ENCODE measurements around the gene PDX1.

The PDX1 gene

DNA sequence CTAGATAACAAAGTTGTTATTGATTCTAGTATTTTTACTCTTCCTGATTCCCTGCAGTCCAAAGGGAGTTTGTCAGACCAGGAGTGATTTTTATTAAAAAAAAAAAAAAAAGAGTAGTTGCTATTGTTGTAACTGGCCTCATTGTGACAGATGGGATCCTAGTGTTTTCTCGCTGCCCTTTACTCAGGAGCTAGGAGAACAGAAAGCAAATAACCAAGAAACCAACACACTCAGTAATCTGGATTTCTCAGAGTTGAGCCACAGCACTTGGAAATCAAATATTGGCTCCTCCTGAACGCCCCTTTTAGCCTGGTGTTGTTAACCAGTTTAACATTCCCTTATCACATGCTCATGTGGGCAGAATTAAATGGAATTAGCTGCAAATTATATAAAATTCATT lies 8.3 kb upstream of the PDX1 start:
- Histone ChIP-seq H3K4me3 (IDR thresholded peaks at IDR 0.05; ENCODE audit: insufficient read depth, low read depth, low read length) (no peak overlapping the region), H3K27me3 (ENCODE audit: insufficient read depth, low read depth) (no peaks in the 10 kb centered on the region)
- TF ChIP-seq, protein P1, sequence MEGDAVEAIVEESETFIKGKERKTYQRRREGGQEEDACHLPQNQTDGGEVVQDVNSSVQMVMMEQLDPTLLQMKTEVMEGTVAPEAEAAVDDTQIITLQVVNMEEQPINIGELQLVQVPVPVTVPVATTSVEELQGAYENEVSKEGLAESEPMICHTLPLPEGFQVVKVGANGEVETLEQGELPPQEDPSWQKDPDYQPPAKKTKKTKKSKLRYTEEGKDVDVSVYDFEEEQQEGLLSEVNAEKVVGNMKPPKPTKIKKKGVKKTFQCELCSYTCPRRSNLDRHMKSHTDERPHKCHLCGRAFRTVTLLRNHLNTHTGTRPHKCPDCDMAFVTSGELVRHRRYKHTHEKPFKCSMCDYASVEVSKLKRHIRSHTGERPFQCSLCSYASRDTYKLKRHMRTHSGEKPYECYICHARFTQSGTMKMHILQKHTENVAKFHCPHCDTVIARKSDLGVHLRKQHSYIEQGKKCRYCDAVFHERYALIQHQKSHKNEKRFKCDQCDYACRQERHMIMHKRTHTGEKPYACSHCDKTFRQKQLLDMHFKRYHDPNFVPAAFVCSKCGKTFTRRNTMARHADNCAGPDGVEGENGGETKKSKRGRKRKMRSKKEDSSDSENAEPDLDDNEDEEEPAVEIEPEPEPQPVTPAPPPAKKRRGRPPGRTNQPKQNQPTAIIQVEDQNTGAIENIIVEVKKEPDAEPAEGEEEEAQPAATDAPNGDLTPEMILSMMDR (conservative IDR thresholded peaks at IDR 0.05; ENCODE audit: low read depth, low read length): no peak

DNA sequence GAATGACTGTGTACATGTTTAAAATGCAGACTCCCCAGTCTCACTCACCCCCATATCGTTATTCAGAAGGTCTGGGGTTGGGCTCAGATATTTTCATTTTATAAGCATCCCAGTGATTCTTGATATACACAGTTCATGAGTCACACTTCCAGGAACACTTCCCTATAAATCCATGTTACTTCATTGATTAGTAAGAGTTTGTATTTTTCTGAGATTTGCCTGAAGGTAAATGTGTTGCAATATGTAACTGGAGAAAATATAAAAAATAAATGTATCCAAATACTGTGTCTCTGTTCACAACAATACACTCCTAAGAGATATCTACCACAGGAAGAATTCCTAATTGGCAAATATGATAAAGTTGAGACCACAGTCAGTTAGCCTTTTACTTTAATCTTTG lies 6.6 kb upstream of the PDX1 start:
- Histone ChIP-seq H2AFZ (ENCODE audit: low read depth) (no peak overlapping the region), H3K9ac (no peak overlapping the region), H3K27me3 (ENCODE audit: insufficient read depth, low read depth) (no peaks in the 10 kb centered on the region), H3K4me2 (no peak overlapping the region), H3K79me2 (ENCODE audit: insufficient read depth, low read depth) (no peaks in the 10 kb centered on the region), H3K4me3 (IDR thresholded peaks at IDR 0.05; ENCODE audit: insufficient read depth, low read depth, low read length) (no peak overlapping the region), H3K36me3 (ENCODE audit: insufficient read depth) (no peaks in the 10 kb centered on the region), H3K4me1 (ENCODE audit: low read depth, poor library complexity, severe bottlenecking) (no peaks in the 10 kb centered on the region), H4K20me1 (ENCODE audit: insufficient read depth) (no peaks in the 10 kb centered on the region), H3K27ac (no peak overlapping the region)
- TF ChIP-seq, protein P1 (conservative IDR thresholded peaks at IDR 0.05; ENCODE audit: low read depth, low read length): no peak

More for the DNA sequence above, 8.3 kb upstream of the PDX1 start:
- no peak overlapping the region for H3K27ac ChIP-seq
- H2AFZ ChIP-seq (ENCODE audit: low read depth): no peak overlapping the region
- H3K79me2 ChIP-seq (ENCODE audit: insufficient read depth, low read depth): no peaks in the 10 kb centered on the region
- no peak overlapping the region for H3K4me2 ChIP-seq
- no peaks in the 10 kb centered on the region for H4K20me1 ChIP-seq (ENCODE audit: insufficient read depth)
- no peaks in the 10 kb centered on the region for H3K4me1 ChIP-seq (ENCODE audit: low read depth, poor library complexity, severe bottlenecking)
- H3K36me3 ChIP-seq (ENCODE audit: insufficient read depth): no peaks in the 10 kb centered on the region
- H3K9ac ChIP-seq: no peak overlapping the region

DNA sequence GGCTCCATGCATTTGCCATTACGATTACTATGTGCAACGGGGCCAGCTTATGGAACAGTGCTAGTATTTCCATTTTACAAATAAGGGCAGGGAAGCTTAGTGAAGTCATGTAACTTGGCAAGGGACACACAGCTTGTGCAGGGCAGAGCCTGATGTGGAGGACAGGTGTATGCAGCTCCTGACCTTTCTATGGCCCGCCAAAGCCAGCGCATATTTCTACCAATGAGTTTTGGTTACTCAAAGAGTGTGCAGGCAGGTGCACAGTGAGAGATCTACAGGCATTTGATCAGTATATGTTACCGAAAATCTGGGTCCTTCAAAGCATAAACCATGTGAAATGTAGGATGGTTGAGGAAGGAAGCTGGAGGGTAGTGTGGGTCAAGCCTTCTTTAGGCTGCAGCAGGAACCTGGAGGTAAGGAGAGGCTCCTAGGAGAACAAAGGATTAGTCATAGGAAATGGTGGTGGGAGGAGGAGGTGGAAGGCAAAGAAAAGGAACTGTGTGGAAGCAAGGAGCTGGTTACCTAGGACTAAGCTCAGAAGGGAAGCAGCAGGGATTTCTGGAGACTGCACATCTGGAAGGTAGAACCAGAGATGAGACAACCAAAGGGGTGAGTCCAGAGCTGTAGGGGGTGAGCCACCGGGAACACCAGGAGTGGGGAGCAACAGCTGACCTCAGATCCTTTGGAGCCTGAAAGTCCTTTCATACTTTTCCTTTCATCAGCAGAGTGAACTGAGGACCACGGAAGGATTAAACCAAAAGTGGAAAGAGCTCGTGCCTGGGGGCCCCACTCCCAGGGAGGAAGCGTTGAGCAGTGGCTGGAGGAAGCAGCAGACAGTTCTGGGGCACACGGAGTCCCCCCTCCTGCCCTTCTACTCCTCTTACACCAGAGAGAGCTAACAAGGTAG lies 4.2 kb upstream of the PDX1 start:
- peaks cover 4% of the 10 kb centered on the region; the same call in 1 of the 2 replicates for H3K27me3 ChIP-seq (ENCODE audit: insufficient read depth, low read depth)
- H3K4me3 ChIP-seq (IDR thresholded peaks at IDR 0.05; ENCODE audit: insufficient read depth, low read depth, low read length): no peak overlapping the region
- H3K27ac ChIP-seq: no peak overlapping the region
- H3K4me2 ChIP-seq: no peak overlapping the region
- peaks cover 6% of the 10 kb centered on the region for H3K4me1 ChIP-seq (ENCODE audit: low read depth, poor library complexity, severe bottlenecking)
- no peaks in the 10 kb centered on the region for H3K36me3 ChIP-seq (ENCODE audit: insufficient read depth)
- TF ChIP-seq, protein P1 (conservative IDR thresholded peaks at IDR 0.05; ENCODE audit: low read depth, low read length): no peak
- no peak overlapping the region for H2AFZ ChIP-seq (ENCODE audit: low read depth)
- no peaks in the 10 kb centered on the region for H4K20me1 ChIP-seq (ENCODE audit: insufficient read depth)
- no peak overlapping the region for H3K9ac ChIP-seq
- H3K79me2 ChIP-seq (ENCODE audit: insufficient read depth, low read depth): no peaks in the 10 kb centered on the region

DNA sequence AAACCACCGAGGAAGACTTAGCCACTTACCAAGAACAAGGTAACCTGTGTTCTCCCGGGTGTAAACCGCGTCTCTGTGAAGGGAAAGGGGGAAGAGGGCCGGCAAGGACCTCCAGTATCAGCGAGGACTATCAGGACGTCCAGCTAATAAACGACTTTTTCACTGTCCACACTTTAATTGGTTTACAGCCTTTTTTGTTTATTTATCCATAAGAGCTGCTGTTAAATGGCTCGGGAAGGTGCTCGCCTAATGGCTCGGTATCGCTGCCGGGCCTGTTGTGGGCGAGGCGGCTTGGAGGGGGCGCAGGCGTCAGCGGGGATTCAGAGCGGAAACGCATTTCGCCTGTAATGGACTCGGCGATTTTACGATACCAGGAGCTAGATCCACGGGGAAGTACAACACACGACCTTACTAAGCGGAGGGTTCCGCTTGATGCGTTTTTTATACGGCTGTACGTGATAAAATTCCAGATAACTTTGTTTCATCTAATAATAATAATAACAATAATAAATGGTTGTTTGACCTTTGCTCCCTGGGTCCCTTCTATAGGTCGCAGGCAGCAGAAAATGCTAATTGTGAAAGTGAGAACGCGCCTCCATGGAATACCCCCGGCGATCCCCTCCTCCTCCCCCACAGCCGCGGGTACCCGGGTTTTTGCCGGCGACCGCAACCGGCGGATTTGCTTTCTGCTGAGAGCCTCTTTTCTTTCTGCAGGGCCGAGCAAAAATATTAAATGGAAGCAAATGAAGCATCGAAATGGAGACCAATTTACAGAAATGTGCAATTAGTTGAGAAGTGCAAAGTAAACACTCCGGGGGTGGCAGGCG lies 2.5 kb upstream of the PDX1 start:
- peaks cover 6% of the 10 kb centered on the region for H3K4me1 ChIP-seq (ENCODE audit: low read depth, poor library complexity, severe bottlenecking)
- H3K27me3 ChIP-seq (ENCODE audit: insufficient read depth, low read depth): peaks cover 8% of the 10 kb centered on the region; the same call in 1 of the 2 replicates
- no peak overlapping the region for H3K27ac ChIP-seq

More for the DNA sequence above, 2.5 kb upstream of the PDX1 start:
- H3K9ac ChIP-seq: no peak overlapping the region
- H3K4me2 ChIP-seq: no peak overlapping the region
- no peak overlapping the region for H3K4me3 ChIP-seq (IDR thresholded peaks at IDR 0.05; ENCODE audit: insufficient read depth, low read depth, low read length)
- H2AFZ ChIP-seq (ENCODE audit: low read depth): no peak overlapping the region
- H3K36me3 ChIP-seq (ENCODE audit: insufficient read depth): no peaks in the 10 kb centered on the region
- no peaks in the 10 kb centered on the region for H3K79me2 ChIP-seq (ENCODE audit: insufficient read depth, low read depth)
- TF ChIP-seq, protein P1 (conservative IDR thresholded peaks at IDR 0.05; ENCODE audit: low read depth, low read length): no peak
- no peaks in the 10 kb centered on the region for H4K20me1 ChIP-seq (ENCODE audit: insufficient read depth)
